Activated T-cell treated with anti-CD3 and anti-CD28 coated beads, Interleukin-2, amount 50 U/mL, for 72 hours (primary cell): ENCODE measurements around the gene LRP1B. TPM values are rescaled to one million over a fixed set of nuclear protein-coding genes. Genes with fewer than 3 reads are reported as not detected.

ENCODE experiments used
- ATAC-seq, 2 donors: fragments of 150-1000 bp; cut with Tn5 transposase; replicated peaks in 1 of 2; 2 replicates each; pipeline ENCODE4 v1.10.0; 2021; ENCODE audit warnings: moderate library complexity in 2 of 2, mild to moderate bottlenecking in 1 of 2
- DNase-seq, 2 donors: peaks; one replicate each; pipeline ENCODE4 v3.0.0; 2021 to 2022; ENCODE audit warnings: mixed read lengths in 1 of 2
- H3K27ac Mint-ChIP-seq: one replicate; pipeline ENCODE4 v1.8.0; 2022; ENCODE audit warnings: mild to moderate bottlenecking, moderate library complexity, mixed read lengths
- H3K27me3 Mint-ChIP-seq: one replicate; pipeline ENCODE4 v1.8.0; 2022; ENCODE audit warnings: low read depth, mixed read lengths
- H3K36me3 Mint-ChIP-seq, 2 donors: one replicate each; pipeline ENCODE4 v1.8.0; 2022; ENCODE audit warnings: mixed read lengths in 2 of 2, mild to moderate bottlenecking in 1 of 2; ENCODE audit not compliant: insufficient read depth in 2 of 2
- H3K4me1 Mint-ChIP-seq: one replicate; pipeline ENCODE4 v1.8.0; 2022; ENCODE audit warnings: low read depth, mixed read lengths
- H3K4me3 Mint-ChIP-seq, 2 donors: one replicate each; pipeline ENCODE4 v1.8.0; 2022; ENCODE audit warnings: mild to moderate bottlenecking in 2 of 2, mixed read lengths in 2 of 2, moderate library complexity in 2 of 2
- H3K9me3 Mint-ChIP-seq, 2 donors: one replicate each; pipeline ENCODE4 v1.8.0; 2022; ENCODE audit warnings: mixed read lengths in 2 of 2
- total RNA-seq, 2 donors: library from RNA; stranded (reverse); gene quantifications; one replicate each; pipeline ENCODE4 v1.2.3, GENCODE V29; 2022

LRP1B gene
- total RNA-seq, 2 donors from 2014 or later = not detected

- DNase-seq (no peak), ATAC-seq (no peak)
- no peak overlapping the region for H3K27ac Mint-ChIP-seq
- no peak overlapping the region for H3K4me3 Mint-ChIP-seq
- H3K4me1 Mint-ChIP-seq = no peaks in the 10 kb centered on the region
- H3K36me3 Mint-ChIP-seq = no peaks in the 10 kb centered on the region
- H3K27me3 Mint-ChIP-seq = no peaks in the 10 kb centered on the region
- H3K9me3 Mint-ChIP-seq = peaks cover 8 to 10% of the 10 kb centered on the region in 2 donors
Measured at GRCh38 chr2:140737006-140737405, 1393.8 kb downstream of the LRP1B start.

GRCh38 chr2:140734992-140735391 lies 1395.8 kb downstream of the LRP1B start:
- Mint-ChIP-seq H3K27ac (no peak overlapping the region), H3K4me1 (no peaks in the 10 kb centered on the region), H3K4me3 (no peak overlapping the region), H3K9me3 (peaks cover 11 to 17% of the 10 kb centered on the region in 2 donors), H3K27me3 (no peaks in the 10 kb centered on the region), H3K36me3 (no peaks in the 10 kb centered on the region)
- ATAC-seq (no peak), DNase-seq (no peak)

- no peaks in the 10 kb centered on the region for H3K4me1 Mint-ChIP-seq
- DNase-seq (no peak), ATAC-seq (no peak)
- H3K36me3 Mint-ChIP-seq = peaks cover 0 to 1% of the 10 kb centered on the region in 2 donors
- no peak overlapping the region for H3K27ac Mint-ChIP-seq
- no peaks in the 10 kb centered on the region for H3K27me3 Mint-ChIP-seq
- peaks cover 3 to 5% of the 10 kb centered on the region in 2 donors for H3K9me3 Mint-ChIP-seq
- no peak overlapping the region for H3K4me3 Mint-ChIP-seq
Measured at GRCh38 chr2:140718999-140719398, 1411.8 kb downstream of the LRP1B start.

- Mint-ChIP-seq H3K4me3 (no peak overlapping the region), H3K9me3 (peaks cover 3 to 7% of the 10 kb centered on the region in 2 donors), H3K27ac (no peak overlapping the region), H3K4me1 (no peaks in the 10 kb centered on the region), H3K27me3 (no peaks in the 10 kb centered on the region), H3K36me3 (peaks cover 0 to 1% of the 10 kb centered on the region in 2 donors)
- DNase-seq (no peak), ATAC-seq (no peak)
Measured at GRCh38 chr2:140717481-140717880, 1413.3 kb downstream of the LRP1B start.

GRCh38 chr2:140714586-140714985 lies 1416.2 kb downstream of the LRP1B start:
- no peak for DNase-seq
- Mint-ChIP-seq H3K9me3 (peaks cover 3 to 5% of the 10 kb centered on the region in 2 donors), H3K36me3 (no peaks in the 10 kb centered on the region), H3K27ac (no peak overlapping the region), H3K4me1 (no peaks in the 10 kb centered on the region), H3K4me3 (no peak overlapping the region), H3K27me3 (no peaks in the 10 kb centered on the region)
- no peak for ATAC-seq

- no peak overlapping the region for H3K4me3 Mint-ChIP-seq
- ATAC-seq = no peak
- H3K4me1 Mint-ChIP-seq = no peaks in the 10 kb centered on the region
- H3K27ac Mint-ChIP-seq = no peak overlapping the region
- DNase-seq = no peak
- peaks cover 0 to 3% of the 10 kb centered on the region in 2 donors for H3K9me3 Mint-ChIP-seq
- H3K27me3 Mint-ChIP-seq = no peaks in the 10 kb centered on the region
- no peaks in the 10 kb centered on the region for H3K36me3 Mint-ChIP-seq
Measured at GRCh38 chr2:140711867-140712266, 1418.9 kb downstream of the LRP1B start.

GRCh38 chr2:140701726-140702125 lies 1429.1 kb downstream of the LRP1B start:
- Mint-ChIP-seq H3K4me1 (no peaks in the 10 kb centered on the region), H3K36me3 (no peaks in the 10 kb centered on the region), H3K4me3 (no peak overlapping the region), H3K27ac (no peak overlapping the region), H3K27me3 (no peaks in the 10 kb centered on the region), H3K9me3 (peaks cover 0 to 2% of the 10 kb centered on the region in 2 donors)
- ATAC-seq (no peak), DNase-seq (no peak)

GRCh38 chr2:140698636-140699035 lies 1432.2 kb downstream of the LRP1B start:
- Mint-ChIP-seq H3K9me3 (peaks cover 0 to 2% of the 10 kb centered on the region in 2 donors), H3K4me3 (no peak overlapping the region), H3K27me3 (no peaks in the 10 kb centered on the region), H3K36me3 (no peaks in the 10 kb centered on the region), H3K27ac (no peak overlapping the region), H3K4me1 (no peaks in the 10 kb centered on the region)
- DNase-seq (no peak), ATAC-seq (no peak)

GRCh38 chr2:140696449-140696848 lies 1434.4 kb downstream of the LRP1B start:
- DNase-seq = no peak
- ATAC-seq = no peak
- Mint-ChIP-seq H3K36me3 (no peaks in the 10 kb centered on the region), H3K27me3 (no peaks in the 10 kb centered on the region), H3K9me3 (no peaks in the 10 kb centered on the region), H3K4me1 (no peaks in the 10 kb centered on the region), H3K4me3 (no peak overlapping the region), H3K27ac (no peak overlapping the region)

- no peak for DNase-seq
- Mint-ChIP-seq H3K27ac (no peak overlapping the region), H3K36me3 (no peaks in the 10 kb centered on the region), H3K9me3 (peaks cover 2 to 3% of the 10 kb centered on the region in 2 donors), H3K4me3 (no peak overlapping the region), H3K27me3 (no peaks in the 10 kb centered on the region), H3K4me1 (no peaks in the 10 kb centered on the region)
- ATAC-seq = no peak
Measured at GRCh38 chr2:140695155-140695554, 1435.7 kb downstream of the LRP1B start.

- Mint-ChIP-seq H3K4me1 (no peaks in the 10 kb centered on the region), H3K9me3 (peaks cover 12 to 18% of the 10 kb centered on the region in 2 donors), H3K4me3 (no peak overlapping the region), H3K27me3 (no peaks in the 10 kb centered on the region), H3K36me3 (no peaks in the 10 kb centered on the region), H3K27ac (no peak overlapping the region)
- DNase-seq = no peak
- no peak for ATAC-seq
Measured at GRCh38 chr2:140687825-140688224, 1443.0 kb downstream of the LRP1B start.

- ATAC-seq (no peak), DNase-seq (no peak)
- Mint-ChIP-seq H3K27me3 (no peaks in the 10 kb centered on the region), H3K27ac (no peak overlapping the region), H3K4me1 (no peaks in the 10 kb centered on the region), H3K9me3 (peaks cover 9 to 15% of the 10 kb centered on the region in 2 donors), H3K36me3 (no peaks in the 10 kb centered on the region), H3K4me3 (no peak overlapping the region)
Measured at GRCh38 chr2:140683658-140684057, 1447.2 kb downstream of the LRP1B start.

GRCh38 chr2:140680862-140681261 lies 1450.0 kb downstream of the LRP1B start:
- Mint-ChIP-seq H3K9me3 (peaks cover 9 to 10% of the 10 kb centered on the region in 2 donors), H3K36me3 (no peaks in the 10 kb centered on the region), H3K27ac (no peak overlapping the region), H3K27me3 (no peaks in the 10 kb centered on the region), H3K4me1 (no peaks in the 10 kb centered on the region), H3K4me3 (no peak overlapping the region)
- DNase-seq = no peak
- no peak for ATAC-seq

- no peaks in the 10 kb centered on the region for H3K36me3 Mint-ChIP-seq
- H3K27ac Mint-ChIP-seq = no peak overlapping the region
- no peaks in the 10 kb centered on the region for H3K4me1 Mint-ChIP-seq
- H3K9me3 Mint-ChIP-seq = peaks cover 4 to 10% of the 10 kb centered on the region in 2 donors
- ATAC-seq (no peak), DNase-seq (no peak)
- no peak overlapping the region for H3K4me3 Mint-ChIP-seq
- no peaks in the 10 kb centered on the region for H3K27me3 Mint-ChIP-seq
Measured at GRCh38 chr2:140679752-140680151, 1451.1 kb downstream of the LRP1B start.
